GM21526 (cell line): ENCODE measurements around the gene POLK.
"Not testable (repeated sequence)": the region's sequence is repeated elsewhere in the genome, so short reads cannot be mapped to it uniquely, and the experiment has no call there.

Experiments used
- ATAC-seq: cut with Tn5 transposase; IDR thresholded peaks from one replicate; pipeline ENCODE4 v1.9.1; 2021; ENCODE audit warnings: moderate library complexity; ENCODE audit not compliant: unreplicated experiment, low FRiP score

The POLK gene

DNA sequence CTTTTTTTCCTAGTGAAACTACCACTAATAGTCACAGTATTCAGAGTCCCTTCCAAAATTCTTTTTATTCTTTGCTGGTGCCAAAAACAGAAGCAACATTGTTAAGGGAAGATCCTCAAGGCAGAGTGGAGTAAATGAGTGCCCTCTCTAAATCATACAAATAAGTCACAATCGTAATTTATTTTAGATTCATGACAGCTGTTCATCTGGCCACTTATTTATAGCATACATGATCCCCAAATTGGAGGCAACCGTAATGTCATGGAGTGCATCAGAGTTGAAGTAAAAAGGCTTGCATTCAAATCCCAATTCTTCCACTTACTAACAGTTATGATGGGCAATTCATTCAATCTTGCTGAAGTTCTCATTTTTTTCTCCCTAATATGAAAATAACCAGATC, 33.4 kb downstream of the POLK start:
- ATAC-seq, result no peak

DNA sequence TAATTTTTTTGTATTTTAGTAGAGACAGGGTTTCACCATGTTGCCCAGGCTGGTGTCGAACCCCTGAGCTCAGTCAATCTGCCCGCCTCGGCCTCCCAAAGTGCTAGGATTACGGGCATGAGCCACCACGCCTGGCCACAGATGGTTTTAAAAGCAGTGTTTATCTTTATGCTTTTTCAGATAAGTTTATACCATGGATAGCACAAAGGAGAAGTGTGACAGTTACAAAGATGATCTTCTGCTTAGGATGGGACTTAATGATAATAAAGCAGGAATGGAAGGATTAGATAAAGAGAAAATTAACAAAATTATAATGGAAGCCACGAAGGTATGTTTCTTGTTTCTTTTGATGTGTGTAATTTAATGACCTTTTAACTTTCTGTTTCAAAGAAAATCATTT, 35.1 kb downstream of the POLK start:
- no peak for ATAC-seq

DNA sequence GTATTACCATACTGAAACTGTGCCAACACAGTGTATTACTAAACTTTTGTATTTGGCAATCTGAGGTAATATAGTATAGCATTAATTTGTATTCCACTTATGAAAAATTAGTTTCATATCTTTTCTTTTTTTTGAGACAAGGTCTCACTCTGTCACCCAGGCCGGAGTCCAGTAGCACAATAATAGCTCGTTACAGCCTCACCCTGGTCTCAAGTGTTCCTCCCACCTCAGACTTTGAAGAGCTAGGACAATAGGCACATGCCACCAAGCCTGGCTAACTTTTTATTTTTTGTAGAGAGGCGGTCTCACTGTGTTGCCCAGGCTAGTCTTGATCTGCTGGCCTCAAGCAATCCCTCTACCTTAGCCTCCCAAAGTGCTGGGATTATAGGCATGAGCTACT, 36.1 kb downstream of the POLK start:
- no peak for ATAC-seq

DNA sequence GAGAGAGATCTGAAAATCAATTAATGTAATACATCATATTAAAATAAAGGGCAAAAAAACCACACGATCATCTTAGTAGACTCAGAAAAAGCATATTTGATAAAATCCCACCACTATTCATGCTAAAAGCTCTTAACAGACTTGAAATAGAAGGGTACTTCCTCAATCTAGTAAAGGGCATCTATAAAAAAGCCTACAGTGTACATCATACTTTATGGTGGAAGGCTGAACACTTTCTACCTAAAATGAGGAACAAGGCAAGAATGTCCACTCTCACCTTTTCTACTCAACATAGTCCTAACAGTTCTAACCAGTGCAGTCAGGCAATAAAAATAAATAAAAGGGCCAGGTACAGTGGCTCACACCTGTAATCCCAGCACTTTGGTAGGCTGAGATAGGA, 38.9 kb downstream of the POLK start:
- ATAC-seq, result no peak

DNA sequence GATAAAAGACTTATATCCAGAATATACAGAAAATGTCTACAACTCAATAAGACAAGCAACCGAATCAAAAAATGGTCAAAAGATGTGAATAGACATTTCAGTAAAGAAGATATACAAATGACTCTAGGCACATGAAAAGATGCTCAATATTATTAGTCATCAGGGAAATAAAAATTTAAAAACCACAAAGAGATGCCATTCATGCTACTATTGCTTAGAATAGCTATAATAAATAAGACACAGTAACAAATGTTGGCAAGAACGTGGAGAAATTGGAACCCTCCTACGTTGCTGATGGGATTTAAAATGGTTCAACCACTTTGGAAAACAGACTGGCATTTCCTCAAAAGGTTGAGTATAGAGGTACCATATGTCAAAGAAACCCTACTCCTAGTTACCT, 39.8 kb downstream of the POLK start:
- ATAC-seq, result no peak

DNA sequence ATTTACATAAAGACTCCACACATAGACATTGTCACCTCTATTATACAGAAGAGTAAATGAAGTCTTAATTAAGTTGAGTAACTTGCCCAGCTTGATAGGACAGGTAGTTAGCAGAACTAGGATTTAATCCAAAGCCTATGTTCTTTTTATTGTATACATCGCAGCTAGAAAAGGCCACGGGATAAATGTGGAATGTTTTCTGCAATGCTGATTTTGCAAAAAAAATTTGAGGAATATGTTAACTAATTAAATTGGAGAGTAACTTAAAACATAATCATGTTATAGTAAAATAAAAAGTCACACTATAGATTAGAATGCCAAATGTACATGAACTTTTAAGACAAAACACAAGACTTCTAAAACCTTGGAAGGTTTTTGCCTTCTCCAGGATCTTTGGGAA, 41.1 kb downstream of the POLK start:
- no peak for ATAC-seq

DNA sequence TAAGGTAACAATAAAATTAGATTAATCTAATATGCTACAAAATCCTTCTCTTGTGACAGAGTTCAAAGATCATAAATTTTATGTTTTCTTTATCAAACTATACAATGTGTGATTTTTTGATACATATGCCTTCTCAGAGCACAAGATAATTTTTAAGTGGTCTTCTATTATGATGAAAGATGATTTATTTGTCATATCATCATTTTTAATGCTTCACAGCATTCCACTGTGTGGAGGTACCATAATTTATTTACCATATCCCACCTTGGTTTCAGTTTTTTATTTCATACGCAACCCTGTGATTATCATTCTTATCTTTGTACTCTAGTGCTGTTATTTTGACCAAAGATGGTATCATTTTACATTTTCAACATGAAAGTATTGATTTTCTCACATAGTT, 41.7 kb downstream of the POLK start:
- ATAC-seq, result no peak

DNA sequence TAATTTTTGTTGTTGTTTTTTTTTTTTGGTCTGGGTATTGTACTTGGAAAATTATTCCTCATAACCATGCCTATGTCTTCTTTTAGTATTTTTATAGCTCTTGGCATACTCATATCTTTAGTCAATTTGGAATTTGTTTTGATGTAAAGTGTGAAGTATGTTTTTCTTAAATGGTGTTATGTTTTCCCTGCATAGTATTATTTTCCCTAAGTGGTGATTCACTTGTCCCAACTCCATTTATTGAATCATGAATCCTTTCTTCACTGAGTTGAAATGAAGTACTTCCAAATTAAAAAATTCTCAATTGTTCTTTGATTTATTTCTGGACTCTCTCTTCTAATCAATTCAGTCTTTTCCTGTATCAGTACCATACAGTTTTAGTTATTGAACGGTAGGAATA, 46.5 kb downstream of the POLK start:
- ATAC-seq, result no peak

DNA sequence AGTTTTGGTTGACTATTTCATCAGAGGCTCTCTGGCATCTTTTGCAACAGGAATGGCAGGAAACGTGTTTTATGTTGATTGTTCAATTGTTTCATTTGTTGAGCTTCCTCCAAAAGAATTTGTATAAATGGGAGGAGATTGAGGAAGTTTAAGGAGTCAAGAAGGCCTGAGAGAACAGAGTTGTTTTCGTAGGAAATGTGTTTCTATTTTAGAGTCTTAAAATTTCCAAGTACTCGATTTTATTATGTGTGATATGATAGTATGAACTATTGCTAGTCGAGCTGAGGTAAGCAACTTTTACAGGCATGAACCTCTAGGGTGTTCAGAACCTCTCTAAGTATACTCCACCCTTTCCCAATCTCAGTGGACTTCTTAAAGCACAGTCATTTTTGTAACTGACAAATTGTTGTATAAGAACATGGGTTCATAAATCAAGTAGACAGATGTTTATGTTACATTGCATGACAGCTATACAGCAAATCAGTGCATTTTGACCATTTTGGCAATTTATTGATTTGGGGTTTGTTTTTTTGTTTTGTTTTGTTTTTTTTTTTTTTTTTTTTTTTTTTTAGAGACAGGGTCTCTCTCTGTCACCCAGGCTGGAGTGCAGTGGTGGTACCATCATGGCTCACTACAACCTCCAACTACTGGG, 47.4 kb downstream of the POLK start:
- no peak for ATAC-seq

DNA sequence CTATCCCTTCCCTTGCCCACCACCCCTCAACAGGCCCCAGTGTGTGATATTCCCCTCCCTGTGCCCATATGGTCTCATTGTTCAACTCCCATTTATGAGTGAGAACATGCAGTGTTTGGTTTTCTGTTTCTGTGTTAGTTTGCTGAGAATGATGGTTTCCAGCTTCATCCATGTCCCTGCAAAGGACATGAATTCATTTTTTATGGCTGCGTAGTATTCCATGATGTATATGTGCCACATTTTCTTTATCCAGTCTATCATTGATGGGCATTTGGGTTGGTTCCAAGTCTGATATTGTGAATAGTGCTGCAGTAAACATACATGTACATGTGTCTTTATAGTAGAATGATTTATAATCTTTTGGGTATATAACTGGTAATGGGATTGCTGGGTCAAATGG, 49.0 kb downstream of the POLK start:
- not testable (repeated sequence) for ATAC-seq

DNA sequence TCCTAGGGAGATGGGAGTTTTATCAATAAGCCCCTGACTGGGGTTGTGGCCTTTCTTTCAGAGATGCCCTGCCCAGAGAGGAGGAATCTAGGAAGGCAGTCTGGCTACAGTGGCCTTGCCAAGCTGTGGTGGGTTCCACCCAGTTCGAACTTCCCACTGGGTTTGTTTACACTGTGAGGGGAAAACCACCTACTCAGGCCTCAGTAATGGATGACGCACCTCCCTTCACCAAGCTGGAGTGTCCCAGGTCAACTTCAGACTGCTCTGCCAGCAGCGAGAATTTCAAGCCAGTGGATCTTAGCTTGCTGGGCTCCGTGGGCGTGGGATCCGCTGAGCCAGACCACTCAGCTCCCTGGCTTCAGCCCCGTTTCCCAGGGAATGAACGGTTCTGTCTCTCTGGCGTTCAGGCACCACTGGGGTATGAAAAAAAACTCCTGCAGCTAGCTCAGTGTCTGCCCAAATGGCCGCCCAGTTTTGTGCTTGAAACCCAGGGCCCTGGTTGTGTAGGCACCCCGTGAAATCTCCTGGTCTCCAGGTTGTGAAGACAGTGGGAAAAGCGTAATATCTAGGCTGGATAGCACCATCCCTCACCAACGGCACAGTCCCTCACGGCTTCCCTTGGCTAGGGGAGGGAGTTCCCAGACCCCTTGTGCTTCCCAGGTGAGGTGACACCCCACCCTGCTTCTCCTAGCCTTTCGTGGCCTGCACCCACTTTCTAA, 54.5 kb downstream of the POLK start:
- not testable (repeated sequence) for ATAC-seq

DNA sequence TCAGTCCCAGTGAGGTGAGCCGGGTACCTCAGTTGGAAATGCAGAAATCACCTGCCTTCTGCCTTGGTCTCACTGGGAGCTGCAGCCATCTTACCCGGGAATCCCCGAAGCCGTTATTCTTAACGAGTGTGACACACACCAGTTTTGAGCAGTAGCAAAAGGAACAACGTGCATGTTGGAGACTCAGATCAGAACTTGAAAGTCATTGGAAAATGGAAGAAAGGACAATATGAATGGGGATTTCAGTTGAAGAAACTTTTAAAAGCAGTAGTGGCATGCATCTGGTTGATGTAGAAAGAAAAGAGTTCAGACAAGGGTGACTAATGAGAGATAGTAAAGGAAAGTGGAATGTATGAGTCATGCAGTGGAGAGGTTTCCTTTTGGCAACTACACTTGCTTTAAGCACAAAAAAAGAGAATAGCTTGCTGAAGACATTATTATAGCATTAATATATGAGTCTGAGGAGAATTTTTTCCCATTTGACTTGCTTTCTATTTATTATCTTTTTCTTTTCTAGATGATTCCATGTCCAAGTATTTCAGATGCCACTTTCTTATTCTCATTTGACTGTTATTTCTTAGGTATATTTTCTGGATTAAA, 55.1 kb downstream of the POLK start:
- ATAC-seq, result peak; percentile 72

DNA sequence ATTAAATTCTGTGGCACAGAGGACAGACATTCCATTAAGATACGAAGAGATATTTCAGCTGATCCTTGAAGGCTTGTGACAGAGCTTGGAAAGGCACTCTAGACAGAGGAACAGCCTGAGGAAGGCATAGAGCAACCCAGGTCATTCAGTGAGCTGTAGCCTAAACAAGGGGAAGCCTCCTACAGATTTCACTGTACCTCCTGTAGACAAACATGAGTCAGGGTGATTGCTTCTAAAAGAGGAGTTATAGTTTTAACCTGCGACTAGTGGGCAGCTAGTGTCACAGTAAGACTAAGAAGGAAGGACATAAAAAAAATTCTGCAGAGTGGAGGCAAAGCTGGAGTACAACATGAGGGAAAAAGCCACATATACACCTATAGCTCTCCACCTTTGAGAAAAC, 56.0 kb downstream of the POLK start:
- no peak for ATAC-seq

DNA sequence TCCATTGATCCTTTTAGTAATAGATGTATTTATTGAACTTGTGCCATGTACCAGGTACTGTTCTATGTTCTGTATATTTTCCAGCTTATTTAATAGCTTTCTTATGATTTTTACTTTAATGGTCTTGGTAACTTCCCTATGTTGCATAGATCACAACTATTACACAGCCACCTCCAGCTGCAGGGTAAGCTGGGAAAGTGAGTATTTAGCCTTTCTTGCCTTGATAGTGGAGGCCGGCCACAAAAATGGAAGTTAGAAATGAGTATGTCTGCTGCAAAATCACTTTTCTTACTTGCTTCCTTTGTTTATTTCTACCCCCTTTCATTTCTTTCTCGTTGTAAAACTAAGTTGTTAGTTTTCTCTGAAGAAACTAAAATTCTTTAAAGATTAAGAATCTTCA, 56.5 kb downstream of the POLK start:
- ATAC-seq, result no peak

DNA sequence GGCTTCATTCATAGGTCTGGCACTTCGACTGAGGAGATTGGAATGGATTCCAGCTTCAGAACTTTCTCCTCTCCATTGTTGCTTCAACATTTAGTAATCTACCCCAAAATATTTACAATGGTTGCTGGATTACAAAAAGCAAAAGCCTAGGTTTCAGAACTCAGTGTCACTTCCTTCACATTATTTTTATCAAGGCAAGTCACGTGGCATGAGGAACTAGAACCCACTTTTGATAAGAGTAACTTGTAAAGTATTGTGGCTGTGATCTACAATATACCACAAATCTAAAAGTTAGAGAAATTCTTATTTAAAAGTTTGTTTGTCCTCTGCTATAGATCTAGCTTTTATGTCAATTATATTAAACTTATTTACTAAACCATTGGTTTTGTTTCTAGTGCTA, 59.9 kb downstream of the POLK start:
- ATAC-seq, result no peak

DNA sequence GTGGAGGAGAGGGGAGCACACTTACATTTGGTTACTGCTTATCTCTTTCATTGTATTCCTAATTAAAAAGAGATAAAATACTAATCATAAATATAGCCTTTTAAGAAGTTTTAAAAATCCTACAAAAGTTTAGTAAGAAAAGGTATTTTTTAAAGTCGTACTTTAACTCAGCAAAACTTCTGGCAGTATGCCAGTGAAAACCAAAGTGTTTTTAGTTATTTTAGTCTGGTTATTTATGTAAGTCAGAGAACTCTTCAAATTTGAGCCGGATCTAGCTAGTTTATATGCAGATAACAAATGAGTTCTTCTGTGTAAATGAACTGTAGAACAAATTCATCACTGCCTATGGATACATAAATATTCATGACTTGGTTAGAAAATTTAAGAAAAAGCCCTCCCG, 63.1 kb downstream of the POLK start:
- ATAC-seq, result peak; percentile 6

DNA sequence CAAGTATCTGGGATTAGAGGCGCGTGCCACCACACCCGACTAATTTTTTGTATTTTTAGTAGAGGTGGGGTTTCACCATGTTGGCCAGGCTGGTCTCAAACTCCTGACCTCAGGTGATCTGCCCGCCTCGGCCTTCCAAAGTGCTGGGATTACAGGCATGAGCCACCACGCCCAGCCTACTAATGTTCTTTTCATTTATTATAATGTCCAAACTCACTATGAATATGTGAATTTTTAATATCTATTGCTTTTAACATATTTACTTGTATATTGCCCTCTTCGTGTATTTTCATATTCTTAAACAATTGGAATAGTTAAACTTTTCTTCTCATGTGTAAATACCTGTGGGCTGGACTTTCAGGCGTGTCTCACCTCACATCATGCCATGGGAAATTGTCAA, 66.6 kb downstream of the POLK start:
- ATAC-seq, result not testable (repeated sequence)

DNA sequence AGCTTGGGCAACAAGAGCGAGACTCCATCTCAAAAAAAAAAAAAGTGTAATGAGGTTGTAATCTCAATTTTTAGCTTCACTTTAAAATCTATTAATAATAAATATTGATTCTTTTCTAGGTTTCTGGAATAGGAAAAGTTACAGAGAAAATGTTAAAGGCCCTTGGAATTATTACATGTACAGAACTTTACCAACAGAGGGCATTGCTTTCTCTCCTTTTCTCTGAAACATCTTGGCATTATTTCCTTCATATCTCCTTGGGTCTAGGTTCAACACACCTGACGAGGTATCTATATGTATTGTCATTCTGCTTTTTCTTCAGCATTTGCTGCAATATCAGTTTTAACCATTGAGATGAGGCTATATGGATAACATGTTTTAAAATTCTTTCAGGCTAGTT, 73.0 kb downstream of the POLK start:
- no peak for ATAC-seq

DNA sequence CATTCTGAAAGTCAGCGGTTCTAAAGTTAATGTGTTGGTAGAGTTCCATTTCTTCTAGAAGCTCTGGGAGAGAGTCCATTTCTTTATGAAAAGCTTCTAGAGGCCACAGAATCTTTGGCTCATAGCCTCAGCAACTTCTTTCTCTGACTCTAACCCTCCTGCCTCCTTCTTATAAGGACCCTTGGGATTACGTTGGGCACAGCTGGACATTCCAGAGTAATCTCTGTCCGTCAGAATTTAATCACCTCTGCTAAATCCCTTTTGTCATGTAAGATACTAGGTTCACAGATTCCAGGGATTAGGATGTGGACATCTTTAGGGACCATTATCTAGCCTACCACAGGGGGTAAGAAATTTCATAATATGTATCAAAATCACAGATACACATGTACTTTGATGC, 77.0 kb downstream of the POLK start:
- ATAC-seq, result no peak

DNA sequence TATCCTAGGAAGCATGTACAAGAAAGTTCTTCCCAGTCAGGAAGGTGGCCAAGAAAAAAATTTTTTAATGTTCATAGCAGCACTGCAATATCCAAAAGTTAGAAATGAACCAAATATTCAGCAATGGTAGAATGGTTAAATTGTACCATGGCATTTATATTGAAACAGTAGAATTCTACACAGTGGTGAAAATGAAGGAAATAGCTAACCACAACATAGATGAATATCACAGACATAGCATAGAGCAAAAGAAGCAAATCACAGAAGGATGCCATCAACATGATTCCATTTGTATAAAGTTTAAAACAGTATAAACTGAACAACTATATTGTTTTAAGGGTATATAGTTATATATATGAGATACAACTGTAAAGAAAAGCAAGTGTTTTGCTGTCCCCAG, 88.8 kb downstream of the POLK start:
- no peak for ATAC-seq

DNA sequence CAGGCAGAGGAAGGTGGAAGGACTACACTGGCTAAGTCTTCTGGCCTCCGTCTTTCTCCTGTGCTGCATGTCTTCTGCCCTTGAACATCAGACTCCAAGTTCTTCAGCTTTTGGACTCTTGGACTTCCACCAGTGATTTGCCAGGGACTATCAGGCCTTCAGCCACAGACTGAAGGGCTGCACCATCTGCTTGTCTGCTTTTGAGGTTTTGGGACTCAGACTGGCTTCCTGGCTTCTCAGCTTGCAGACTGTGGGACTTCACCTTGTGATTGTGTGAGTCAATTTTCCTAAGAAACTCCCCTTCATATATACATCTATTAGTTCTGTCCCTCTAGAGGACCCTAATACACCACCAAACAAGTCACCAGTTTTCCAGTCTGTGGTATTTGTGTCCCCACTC, 89.9 kb downstream of the POLK start:
- ATAC-seq, result no peak

DNA sequence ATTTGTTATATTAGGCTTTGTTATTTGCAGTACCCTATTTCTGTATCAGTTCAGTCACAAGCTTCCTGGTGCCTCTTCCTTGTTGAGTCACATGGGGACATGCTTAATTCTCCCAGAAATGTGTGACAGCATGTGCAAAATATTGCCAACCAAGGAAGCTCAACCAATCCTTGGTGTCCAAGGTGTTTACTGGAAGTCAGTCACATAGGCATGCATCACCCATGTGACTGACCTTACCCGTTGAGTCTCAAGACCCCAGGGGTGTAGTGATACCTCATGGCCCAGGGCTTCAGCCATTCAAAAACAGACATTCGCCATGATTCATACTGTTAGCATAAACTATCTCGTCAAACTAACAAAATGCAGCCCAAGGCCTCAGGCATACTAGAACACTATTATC, 90.3 kb downstream of the POLK start:
- no peak for ATAC-seq
